GM18502 (cell line): Measurements from ENCODE around the gene CLNK.

Source experiments
- ATAC-seq: cut with Tn5 transposase; IDR thresholded peaks from one replicate; pipeline ENCODE4 v1.9.1; 2021; ENCODE audit warnings: mild to moderate bottlenecking; ENCODE audit not compliant: unreplicated experiment, poor library complexity

Gene CLNK

GRCh38 chr4:10703156-10703555 is 18.6 kb upstream of the CLNK start:
- no peak for ATAC-seq

- no peak for ATAC-seq
Observed at GRCh38 chr4:10701702-10702460, 17.3 kb upstream of the CLNK start.

DNA sequence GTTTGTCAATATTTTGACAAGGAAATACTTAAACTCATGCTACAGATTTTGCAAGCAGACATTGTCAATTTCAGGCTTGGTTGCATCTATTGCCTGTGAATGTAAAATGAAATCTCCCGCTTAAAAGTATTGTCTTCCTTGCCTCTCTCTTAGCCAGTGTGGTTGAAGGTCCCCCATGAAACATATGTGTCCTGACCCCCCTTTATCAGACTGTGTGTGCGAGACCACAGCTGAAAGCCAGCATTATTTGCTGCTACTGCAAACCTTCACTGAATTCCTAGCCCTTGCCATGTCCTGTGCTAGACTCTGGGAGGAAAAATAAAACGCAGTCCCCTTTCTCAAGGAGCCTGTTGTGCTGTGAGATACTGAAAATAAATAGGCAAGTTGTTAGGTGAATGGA is 16.6 kb upstream of the CLNK start:
- ATAC-seq, result no peak

DNA sequence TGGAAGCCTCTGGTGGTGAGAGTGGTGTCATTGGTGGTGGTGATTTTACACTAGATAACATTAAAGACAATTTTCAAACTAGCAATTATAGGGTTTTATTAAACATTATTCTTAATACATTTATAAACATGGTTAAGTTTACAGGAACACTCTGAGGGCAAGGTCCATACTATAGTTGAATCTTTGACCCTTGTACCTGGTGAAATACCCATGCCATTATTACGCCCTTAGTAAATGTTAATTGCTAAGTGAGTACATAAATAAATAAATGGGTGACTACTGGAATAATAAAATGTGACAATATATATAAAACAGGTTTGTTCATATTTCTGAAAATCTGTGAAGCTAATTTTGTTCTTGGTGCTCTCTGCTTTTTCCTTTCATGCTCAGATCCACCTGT is 13.6 kb upstream of the CLNK start:
- no peak for ATAC-seq

DNA sequence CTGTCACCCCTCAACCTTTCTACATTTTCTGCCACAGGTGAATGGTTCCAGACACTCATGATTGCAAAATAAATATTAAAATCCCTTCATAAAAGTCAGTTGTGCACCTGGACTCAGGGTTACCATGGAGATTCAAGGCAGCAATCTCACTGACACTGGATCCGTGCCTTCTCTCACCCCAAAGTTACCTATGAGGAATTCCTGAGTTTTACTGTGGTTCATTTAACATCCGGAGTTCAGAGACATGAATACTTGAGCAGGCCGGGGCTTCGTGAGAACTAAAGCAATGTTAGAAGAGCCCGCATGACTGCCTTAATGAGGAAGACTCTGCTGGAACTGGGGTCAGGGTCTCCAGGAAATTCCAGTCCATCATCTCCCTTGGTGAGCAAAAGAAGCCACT is 12.5 kb upstream of the CLNK start:
- ATAC-seq, result no peak

DNA sequence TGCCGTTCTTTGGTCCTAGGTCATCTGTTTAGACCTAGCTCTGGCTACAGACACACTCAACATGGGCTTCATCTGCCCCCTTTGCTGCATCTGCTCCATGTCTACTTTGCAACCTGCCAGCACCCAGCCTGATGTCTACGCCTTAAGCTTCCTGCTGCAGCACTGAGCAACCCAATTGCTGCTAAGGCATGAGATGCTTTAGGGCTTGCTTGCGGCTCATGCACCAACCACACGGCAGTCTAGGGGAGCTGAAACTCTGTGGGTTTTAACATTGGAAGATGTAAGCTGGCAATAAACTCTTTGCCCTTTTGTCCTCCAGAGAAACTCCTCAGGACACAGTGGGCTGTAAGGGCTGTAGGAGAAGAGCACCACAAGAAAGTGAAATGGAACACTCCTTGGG is 11.7 kb upstream of the CLNK start:
- no peak for ATAC-seq

DNA sequence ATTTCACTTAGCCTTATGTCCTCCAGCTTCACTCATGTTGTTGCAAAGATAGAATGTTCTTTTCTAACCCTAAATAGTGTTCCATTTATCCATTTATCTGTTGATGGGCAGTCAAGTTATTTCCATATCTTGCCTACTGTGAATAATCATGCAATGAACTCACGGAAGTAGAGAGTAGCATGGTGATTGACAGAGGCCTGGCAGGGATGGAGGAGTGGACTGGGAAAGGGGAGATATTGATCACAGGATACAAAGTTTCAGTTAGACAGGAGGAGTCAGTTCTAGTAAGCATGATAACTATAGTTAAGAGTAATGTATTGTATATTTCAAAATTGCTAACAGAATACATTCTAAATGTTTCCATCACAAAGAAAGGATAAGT is 10.3 kb upstream of the CLNK start:
- no peak for ATAC-seq

DNA sequence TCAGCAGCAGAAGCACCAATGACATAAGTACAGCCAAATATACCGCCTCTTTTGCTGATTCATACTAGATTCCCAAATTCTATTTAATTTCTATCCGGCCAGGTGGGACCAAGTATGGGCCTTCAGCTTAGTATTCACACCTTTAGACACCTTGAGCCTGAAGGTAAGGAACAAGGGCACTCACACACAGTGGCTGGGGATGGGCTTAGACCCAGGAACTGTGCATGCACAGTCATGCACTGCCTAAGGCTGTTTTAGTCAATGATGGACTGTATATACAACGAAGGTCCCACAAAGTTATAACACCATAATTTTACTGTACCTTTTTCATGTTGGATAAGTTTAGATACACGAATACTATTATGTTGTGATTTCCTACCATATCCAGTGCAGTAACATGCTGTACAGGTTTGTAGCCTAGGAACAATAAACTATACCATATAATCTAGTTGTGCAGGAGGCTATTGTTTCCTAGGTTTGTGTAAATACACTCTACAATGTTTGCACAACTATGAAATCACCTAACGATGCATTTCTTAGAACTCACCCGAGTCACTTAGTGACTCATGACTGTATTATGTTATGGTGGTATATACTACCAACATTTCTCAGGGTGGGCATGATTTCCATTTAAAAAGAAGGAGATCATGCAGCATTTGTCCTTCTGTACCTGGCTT is 9.7 kb upstream of the CLNK start:
- no peak for ATAC-seq

DNA sequence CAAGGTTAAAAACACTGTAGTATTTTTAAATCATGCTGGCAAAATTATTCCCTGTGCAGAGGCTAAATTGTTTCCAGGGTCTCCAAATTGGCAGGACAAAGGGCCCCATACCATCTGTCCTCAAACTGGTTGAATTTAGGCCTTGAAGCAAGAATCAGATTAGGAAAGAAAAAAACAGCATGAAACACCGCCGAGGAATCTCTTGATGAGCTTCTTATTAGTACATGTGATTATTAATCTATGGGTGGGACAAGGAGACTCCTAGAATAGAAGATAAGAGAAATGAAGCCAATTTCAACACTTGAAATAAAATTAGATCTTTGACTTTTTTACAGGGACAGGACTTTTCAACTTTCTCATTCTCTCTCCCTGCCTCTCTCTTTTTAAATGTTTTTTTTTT is 7.1 kb upstream of the CLNK start:
- ATAC-seq, result no peak

GRCh38 chr4:10690185-10690907 is 5.8 kb upstream of the CLNK start:
- ATAC-seq, result peak; percentile 50

DNA sequence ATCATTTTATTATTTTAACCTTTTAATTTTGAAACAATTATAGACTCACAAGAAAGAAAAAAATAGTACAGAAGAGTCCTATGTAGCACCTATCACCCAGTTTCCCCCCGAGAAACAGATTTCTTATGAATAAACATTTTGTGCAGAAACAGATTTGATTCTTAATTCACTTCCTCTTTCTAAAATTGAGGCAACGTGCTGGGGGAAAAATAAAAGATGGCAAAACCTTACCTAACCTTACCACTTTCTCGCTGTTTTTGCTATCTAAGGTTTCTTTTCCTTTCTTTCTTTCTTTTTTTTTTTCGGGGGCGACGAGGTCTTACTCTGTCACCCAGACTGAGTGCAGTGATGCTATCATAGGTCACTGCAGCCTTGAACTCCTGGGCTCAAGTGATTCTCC is 4.3 kb upstream of the CLNK start:
- ATAC-seq, result no peak

DNA sequence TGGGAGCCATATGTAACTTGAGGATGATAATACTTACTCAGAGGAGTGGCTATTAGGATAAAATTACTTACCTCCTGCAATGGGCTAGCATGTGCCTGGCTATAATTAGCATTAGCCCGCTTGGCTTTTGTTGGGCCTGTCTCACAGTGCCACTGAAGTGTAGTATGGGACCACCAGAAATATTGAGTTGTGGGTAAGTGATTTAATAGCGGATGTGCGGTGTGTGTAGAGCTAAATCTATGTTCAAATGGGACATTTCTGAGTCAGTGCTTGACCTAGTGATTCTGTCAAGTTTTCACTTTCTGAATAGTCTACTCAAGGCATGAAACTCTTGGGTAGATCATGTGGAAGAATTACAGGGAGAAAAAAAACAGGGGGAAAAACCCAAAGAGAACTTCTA is 3.5 kb upstream of the CLNK start:
- ATAC-seq, result peak; percentile 38

GRCh38 chr4:10687526-10687925 is 3.0 kb upstream of the CLNK start:
- ATAC-seq, result no peak

- no peak for ATAC-seq
Observed at GRCh38 chr4:10682397-10682796, 2.2 kb downstream of the CLNK start.

DNA sequence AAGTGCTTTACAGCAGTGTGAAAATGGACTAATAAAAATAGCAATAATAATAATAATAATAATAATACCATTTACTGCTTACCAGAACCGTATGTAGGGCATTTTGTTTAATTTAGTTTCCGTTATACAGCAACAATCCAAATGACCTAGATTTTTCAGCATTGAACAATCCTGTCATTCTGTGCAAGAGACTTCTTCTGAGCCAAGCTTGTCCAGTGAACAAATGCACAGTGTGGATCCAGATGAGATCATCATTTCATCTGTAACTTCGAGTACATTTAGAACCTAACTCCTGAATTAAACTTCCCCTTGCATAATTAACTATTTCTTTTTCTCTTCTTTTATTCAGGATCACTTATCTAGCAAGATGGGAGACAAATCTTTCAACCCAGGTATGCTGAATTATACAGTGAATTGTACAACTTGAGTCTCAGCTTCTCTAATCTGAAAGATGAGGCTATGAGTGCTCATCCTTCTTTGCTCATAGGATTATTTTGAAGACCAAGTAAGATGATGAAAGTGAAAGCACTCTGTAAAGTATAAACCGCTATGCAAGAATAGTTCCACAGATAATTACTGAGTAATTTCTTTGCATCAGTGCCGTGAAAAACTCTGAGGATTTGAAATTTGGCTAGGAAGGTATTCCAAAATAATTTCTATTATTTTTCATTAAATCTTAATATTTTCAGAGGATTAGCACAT is 6.6 kb downstream of the CLNK start:
- peak; percentile 59 for ATAC-seq

DNA sequence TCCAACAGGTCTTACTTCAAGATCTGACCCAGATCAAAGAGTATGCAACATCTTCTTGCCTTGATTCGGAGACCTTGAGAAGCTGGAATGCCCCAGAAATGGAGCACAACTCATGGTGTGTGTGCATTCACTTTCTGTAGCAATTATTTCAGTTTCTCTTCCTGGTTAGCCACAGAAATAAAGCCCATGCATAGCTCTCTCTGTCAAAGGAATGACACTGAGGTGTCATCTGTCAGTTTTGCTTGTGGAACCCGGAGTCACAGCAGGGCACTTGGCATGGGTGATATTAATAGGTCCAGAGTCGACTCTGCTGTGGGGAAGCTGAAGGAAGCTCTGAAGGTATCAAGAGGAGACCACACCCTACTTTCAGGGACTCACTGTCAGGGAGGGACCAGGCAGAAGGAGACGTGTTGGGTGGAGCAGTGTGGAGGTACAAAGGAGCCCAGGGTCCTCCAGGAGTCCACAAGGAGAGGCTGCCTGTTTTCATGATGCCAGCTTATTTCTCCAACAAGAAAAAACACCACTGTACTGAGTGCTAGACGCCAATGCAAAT is 10.7 kb downstream of the CLNK start:
- ATAC-seq, result peak; percentile 77

DNA sequence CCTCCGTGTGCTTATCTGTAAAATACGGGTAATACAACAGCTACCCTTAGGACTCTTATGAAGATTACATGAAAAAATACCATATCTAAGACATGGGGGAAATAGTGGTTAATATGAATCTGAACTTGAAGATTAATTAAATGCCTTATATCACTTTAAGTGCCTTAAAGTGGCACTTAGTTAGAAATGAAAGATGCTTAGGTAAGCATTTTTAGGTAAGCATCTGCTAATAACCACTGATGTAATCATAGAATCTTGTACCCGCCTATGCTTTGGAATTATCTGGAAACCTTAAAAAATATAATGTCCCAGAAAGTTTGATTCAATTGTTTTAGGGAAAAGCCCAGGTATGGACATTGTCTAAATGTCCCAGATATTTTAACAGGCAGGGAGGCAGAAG is 12.2 kb downstream of the CLNK start:
- ATAC-seq, result no peak

- no peak for ATAC-seq
Observed at GRCh38 chr4:10671799-10672198, 12.8 kb downstream of the CLNK start.

GRCh38 chr4:10671366-10671765 is 13.2 kb downstream of the CLNK start:
- peak; percentile 93 for ATAC-seq

GRCh38 chr4:10670321-10670720 is 14.2 kb downstream of the CLNK start:
- ATAC-seq, result no peak
